ENCODE measurements around the gene CNRIP1. TPM values are rescaled to one million over a fixed set of nuclear protein-coding genes. Genes with fewer than 3 reads are reported as not detected.

CNRIP1 gene
- total RNA-seq, 6 experiments from 2014 or later, result 1.9 to 4.1 (median 2.6) TPM

- WGBS (ENCODE audit: insufficient coverage, low coverage, low lambda C conversion rate, missing lambda C conversion rate), result 60% methylated on average over 3 of the region's 3 CpGs
- intact Hi-C loops (cut with DNase I), result no loop called here
Measured at GRCh38 chr2:68325056-68325455, 5.3 kb upstream of the CNRIP1 start.

GRCh38 chr2:68320118-68320641 is 431 bp upstream of the CNRIP1 start:
- DNase-seq, result no peak
- Histone ChIP-seq H3K27me3 (peaks cover 0 to 18% of the 10 kb centered on the region in 2 donors), H3K27ac (peak overlapping the region in 2 of 3 donors; percentile 76 to 93), H3K36me3 (no peaks in the 10 kb centered on the region), H3K9me3 (no peaks in the 10 kb centered on the region), H3K4me3 (peak overlapping the region; percentile 47 to 57 (median 48)), H3K4me1 (peaks cover 0 to 9% (median 0%) of the 10 kb centered on the region in 4 donors)
- intact Hi-C loops (cut with DNase I), result no loop called here
- WGBS (ENCODE audit: insufficient coverage, low coverage, low lambda C conversion rate, missing lambda C conversion rate), result 4% methylated on average over 11 of the region's 11 CpGs
- TF ChIP-seq POLR2A (IDR thresholded peaks at IDR 0.05), result no peak
- TF ChIP-seq, protein P1, sequence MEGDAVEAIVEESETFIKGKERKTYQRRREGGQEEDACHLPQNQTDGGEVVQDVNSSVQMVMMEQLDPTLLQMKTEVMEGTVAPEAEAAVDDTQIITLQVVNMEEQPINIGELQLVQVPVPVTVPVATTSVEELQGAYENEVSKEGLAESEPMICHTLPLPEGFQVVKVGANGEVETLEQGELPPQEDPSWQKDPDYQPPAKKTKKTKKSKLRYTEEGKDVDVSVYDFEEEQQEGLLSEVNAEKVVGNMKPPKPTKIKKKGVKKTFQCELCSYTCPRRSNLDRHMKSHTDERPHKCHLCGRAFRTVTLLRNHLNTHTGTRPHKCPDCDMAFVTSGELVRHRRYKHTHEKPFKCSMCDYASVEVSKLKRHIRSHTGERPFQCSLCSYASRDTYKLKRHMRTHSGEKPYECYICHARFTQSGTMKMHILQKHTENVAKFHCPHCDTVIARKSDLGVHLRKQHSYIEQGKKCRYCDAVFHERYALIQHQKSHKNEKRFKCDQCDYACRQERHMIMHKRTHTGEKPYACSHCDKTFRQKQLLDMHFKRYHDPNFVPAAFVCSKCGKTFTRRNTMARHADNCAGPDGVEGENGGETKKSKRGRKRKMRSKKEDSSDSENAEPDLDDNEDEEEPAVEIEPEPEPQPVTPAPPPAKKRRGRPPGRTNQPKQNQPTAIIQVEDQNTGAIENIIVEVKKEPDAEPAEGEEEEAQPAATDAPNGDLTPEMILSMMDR (IDR thresholded peaks at IDR 0.05), result no peak
- peak in 2 of 4 donors; percentile 7 to 13 for ATAC-seq

More at GRCh38 chr2:68325056-68325455, 5.3 kb upstream of the CNRIP1 start:
- no peaks in the 10 kb centered on the region for H3K9me3 ChIP-seq
- no peak overlapping the region for H3K27ac ChIP-seq
- no peaks in the 10 kb centered on the region for H3K36me3 ChIP-seq
- DNase-seq, result no peak
- H3K27me3 ChIP-seq, result peaks cover 0 to 6% of the 10 kb centered on the region in 2 donors
- TF ChIP-seq POLR2A (IDR thresholded peaks at IDR 0.05), result no peak
- TF ChIP-seq, protein P1 (IDR thresholded peaks at IDR 0.05), result no peak
- ATAC-seq, result no peak
- no peaks in the 10 kb centered on the region for H3K4me1 ChIP-seq
- H3K4me3 ChIP-seq, result no peak overlapping the region

GRCh38 chr2:68318914-68319397 is 793 bp downstream of the CNRIP1 start:
- peak overlapping the region; percentile 47 to 57 (median 48) for H3K4me3 ChIP-seq
- DNase-seq, result peak; percentile 28 to 65 (median 46)
- H3K27me3 ChIP-seq, result peaks cover 0 to 18% of the 10 kb centered on the region in 2 donors
- WGBS (ENCODE audit: insufficient coverage, low coverage, low lambda C conversion rate, missing lambda C conversion rate), result 3% methylated on average over 8 of the region's 27 CpGs
- no peaks in the 10 kb centered on the region for H3K36me3 ChIP-seq
- ATAC-seq, result peak; percentile 44 to 61 (median 56)
- H3K9me3 ChIP-seq, result no peaks in the 10 kb centered on the region
- H3K27ac ChIP-seq, result peak overlapping the region; percentile 75 to 93 (median 76)
- intact Hi-C loops (cut with DNase I), result no loop called here
- H3K4me1 ChIP-seq, result peaks cover 0 to 9% (median 0%) of the 10 kb centered on the region in 4 donors
- TF ChIP-seq, protein P1 (IDR thresholded peaks at IDR 0.05), result no peak
- no peak for TF ChIP-seq POLR2A (IDR thresholded peaks at IDR 0.05)

DNA sequence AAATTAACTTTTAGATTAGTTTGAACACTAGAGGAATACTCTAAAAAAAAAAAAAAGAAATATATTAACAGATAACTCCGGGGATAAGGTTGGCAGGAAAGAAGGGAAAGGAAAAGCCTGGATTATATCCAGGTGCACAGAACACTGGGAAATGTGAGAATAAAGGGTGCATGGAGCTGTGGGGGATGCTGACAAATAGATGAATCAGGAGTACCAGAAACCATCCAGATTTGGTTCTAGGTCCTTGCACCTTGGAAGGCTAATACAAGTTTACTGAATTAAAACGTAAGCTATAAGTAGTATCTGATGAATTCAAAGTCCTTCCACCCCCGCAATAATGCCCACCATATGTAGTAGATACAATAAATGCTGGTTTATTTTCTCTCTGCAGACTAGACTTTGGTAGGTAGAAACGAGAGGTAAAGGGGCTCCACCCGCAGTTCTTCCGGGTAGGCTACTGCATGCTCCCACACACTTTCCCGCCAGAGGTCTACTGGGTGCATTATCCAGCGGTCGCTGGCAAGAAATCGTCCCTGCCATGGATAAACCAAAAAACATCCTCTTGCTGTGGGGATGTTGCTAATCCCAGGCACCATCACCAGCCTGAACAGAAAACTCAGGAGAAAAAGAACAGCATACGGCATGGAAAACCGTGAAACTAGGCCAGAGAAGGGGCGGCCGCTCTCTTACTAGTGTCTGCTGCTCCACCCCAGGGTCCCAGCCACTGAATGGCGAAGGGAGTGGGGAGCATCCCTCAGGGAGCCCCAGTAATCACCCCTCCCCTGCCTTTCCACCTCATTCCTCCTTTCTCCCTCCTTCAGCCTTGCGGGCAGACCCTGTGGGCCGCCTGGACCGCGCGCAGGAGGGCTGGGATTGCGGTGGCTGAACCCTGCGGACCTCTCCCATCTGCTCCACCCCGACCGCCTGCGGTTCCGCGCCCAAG is 1.5 kb downstream of the CNRIP1 start:
- peaks cover 0 to 18% of the 10 kb centered on the region in 2 donors for H3K27me3 ChIP-seq
- peak overlapping the region; percentile 75 to 93 (median 76) for H3K27ac ChIP-seq
- DNase-seq, result peak in 1 of 3 donors; percentile 52
- no peak for TF ChIP-seq POLR2A (IDR thresholded peaks at IDR 0.05)
- TF ChIP-seq, protein P1 (IDR thresholded peaks at IDR 0.05), result no peak
- WGBS (ENCODE audit: insufficient coverage, low coverage, low lambda C conversion rate, missing lambda C conversion rate), result 21% methylated on average over 18 of the region's 27 CpGs
- peaks cover 0 to 9% (median 0%) of the 10 kb centered on the region in 4 donors for H3K4me1 ChIP-seq
- intact Hi-C loops (cut with DNase I), result no loop called here
- H3K36me3 ChIP-seq, result no peaks in the 10 kb centered on the region
- H3K9me3 ChIP-seq, result no peaks in the 10 kb centered on the region
- H3K4me3 ChIP-seq, result peak overlapping the region; percentile 47 to 57 (median 48)
- ATAC-seq, result peak; percentile 4 to 19 (median 12)

All from right lobe of liver (tissue), 6 donors.